GM12892 (cell line): ENCODE measurements around the gene SLC25A40.
"Not testable (repeated sequence)": the region's sequence is repeated elsewhere in the genome, so short reads cannot be mapped to it uniquely, and the experiment has no call there.

Experiments
- POLR2A ChIP-seq: IDR thresholded peaks from 2 replicates; pipeline ENCODE4 v1.6.1; 2011; ENCODE audit warnings: low read depth, low read length, control low read depth
- POLR2AphosphoS5 ChIP-seq: IDR thresholded peaks from 2 replicates; pipeline ENCODE4 v1.6.1; 2011; ENCODE audit warnings: low read depth, low read length, control low read depth
- TAF1 ChIP-seq: IDR thresholded peaks from 2 replicates; pipeline ENCODE4 v1.6.1; 2011; ENCODE audit warnings: low read depth, mild to moderate bottlenecking, control low read depth, low read length, borderline replicate concordance

- TF ChIP-seq POLR2A, TAF1: not testable (repeated sequence)
- TF ChIP-seq POLR2AphosphoS5: peak; percentile 50
Observed at GRCh38 chr7:87908814-87909213, 32.7 kb upstream of the SLC25A40 start.
